Measurements from ENCODE around the gene PIGS. TPM values are rescaled to one million over a fixed set of nuclear protein-coding genes. Genes with fewer than 3 reads are reported as not detected.

The PIGS gene
- total and polyA plus RNA-seq, 2 of the 13 experiments (the other 11 are each of a cell fraction or from before 2014, with no cell fraction given), result 31.7 to 42.6 TPM

DNA sequence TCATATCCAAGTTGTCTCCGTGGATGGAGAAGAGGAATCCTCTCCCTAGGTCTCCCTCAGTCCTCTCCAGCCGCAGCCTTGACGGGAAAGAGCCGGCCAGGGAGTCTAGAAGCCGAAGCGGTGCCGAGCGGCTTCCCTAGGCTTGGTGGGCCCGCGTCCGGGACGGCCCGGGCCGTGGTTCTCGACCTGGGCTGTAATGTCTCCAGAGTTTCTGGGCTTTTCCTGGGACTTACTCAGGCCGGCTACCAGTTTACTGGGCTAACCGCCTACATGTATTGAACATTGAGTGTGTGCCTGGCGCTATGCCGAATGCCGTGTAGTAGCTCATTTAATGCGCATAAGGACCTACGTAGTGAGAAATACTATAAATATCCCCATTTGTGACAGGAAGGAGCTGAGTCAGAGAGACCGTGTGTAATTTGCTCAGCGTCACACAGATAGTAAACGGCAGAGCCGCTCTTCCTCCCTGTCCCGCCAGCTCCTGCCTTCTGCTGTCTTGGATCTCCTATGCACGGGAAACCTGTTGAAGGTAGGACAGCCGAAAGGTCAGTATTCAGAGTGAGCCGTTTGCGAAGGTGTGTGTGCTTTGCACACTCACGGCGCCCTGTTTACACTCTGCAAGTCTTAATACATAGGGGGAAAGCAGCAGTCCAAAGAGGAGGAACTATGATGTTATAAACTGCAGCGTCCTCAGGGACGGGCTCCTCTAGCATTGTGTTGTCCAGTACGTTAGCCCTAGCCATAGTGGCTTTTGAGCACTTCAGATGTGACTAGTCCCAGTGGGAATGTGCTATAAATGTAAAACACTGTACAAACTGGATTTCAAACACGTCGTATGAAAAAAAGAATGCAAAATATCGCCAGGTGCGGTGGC is 28.2 kb upstream of the PIGS start (continued):
- TF ChIP-seq HNF1A (IDR thresholded peaks at IDR 0.05; ENCODE audit: low read depth) (no peak), HNF1A (CRISPR knock-in tag; IDR thresholded peaks at IDR 0.05; ENCODE audit: borderline replicate concordance) (no peak), ZNF460 (CRISPR knock-in tag; IDR thresholded peaks at IDR 0.05; ENCODE audit: borderline replicate concordance) (no peak), EP300 (IDR thresholded peaks at IDR 0.05; ENCODE audit: low read depth in 2 of 2, low read length in 2 of 2) (no peak), EP300 (CRISPR knock-in tag; IDR thresholded peaks at IDR 0.05; ENCODE audit: borderline replicate concordance) (no peak), ZNF781 (CRISPR knock-in tag; IDR thresholded peaks at IDR 0.05; ENCODE audit: borderline replicate concordance, not compliant biosample characterization) (no peak), CENPBD1 (CRISPR knock-in tag; IDR thresholded peaks at IDR 0.05; ENCODE audit: borderline replicate concordance, low read depth) (no peak), HNRNPK (IDR thresholded peaks at IDR 0.05; ENCODE audit: low read depth, low read length, poor library complexity, severe bottlenecking) (no peak), CSRNP1 (CRISPR knock-in tag; IDR thresholded peaks at IDR 0.05) (no peak), PAWR (CRISPR knock-in tag; IDR thresholded peaks at IDR 0.05; ENCODE audit: borderline replicate concordance) (no peak), ZNF790 (CRISPR knock-in tag; IDR thresholded peaks at IDR 0.05; ENCODE audit: borderline replicate concordance) (no peak), ZNF335 (CRISPR knock-in tag; IDR thresholded peaks at IDR 0.05) (no peak)
- TF ChIP-seq, protein P1, sequence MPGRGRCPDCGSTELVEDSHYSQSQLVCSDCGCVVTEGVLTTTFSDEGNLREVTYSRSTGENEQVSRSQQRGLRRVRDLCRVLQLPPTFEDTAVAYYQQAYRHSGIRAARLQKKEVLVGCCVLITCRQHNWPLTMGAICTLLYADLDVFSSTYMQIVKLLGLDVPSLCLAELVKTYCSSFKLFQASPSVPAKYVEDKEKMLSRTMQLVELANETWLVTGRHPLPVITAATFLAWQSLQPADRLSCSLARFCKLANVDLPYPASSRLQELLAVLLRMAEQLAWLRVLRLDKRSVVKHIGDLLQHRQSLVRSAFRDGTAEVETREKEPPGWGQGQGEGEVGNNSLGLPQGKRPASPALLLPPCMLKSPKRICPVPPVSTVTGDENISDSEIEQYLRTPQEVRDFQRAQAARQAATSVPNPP (CRISPR knock-in tag; IDR thresholded peaks at IDR 0.05), result no peak
- TF ChIP-seq, protein P2, sequence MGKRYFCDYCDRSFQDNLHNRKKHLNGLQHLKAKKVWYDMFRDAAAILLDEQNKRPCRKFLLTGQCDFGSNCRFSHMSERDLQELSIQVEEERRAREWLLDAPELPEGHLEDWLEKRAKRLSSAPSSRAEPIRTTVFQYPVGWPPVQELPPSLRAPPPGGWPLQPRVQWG (CRISPR knock-in tag; IDR thresholded peaks at IDR 0.05; ENCODE audit: borderline replicate concordance, low read depth), result no peak
- TF ChIP-seq, protein P3, sequence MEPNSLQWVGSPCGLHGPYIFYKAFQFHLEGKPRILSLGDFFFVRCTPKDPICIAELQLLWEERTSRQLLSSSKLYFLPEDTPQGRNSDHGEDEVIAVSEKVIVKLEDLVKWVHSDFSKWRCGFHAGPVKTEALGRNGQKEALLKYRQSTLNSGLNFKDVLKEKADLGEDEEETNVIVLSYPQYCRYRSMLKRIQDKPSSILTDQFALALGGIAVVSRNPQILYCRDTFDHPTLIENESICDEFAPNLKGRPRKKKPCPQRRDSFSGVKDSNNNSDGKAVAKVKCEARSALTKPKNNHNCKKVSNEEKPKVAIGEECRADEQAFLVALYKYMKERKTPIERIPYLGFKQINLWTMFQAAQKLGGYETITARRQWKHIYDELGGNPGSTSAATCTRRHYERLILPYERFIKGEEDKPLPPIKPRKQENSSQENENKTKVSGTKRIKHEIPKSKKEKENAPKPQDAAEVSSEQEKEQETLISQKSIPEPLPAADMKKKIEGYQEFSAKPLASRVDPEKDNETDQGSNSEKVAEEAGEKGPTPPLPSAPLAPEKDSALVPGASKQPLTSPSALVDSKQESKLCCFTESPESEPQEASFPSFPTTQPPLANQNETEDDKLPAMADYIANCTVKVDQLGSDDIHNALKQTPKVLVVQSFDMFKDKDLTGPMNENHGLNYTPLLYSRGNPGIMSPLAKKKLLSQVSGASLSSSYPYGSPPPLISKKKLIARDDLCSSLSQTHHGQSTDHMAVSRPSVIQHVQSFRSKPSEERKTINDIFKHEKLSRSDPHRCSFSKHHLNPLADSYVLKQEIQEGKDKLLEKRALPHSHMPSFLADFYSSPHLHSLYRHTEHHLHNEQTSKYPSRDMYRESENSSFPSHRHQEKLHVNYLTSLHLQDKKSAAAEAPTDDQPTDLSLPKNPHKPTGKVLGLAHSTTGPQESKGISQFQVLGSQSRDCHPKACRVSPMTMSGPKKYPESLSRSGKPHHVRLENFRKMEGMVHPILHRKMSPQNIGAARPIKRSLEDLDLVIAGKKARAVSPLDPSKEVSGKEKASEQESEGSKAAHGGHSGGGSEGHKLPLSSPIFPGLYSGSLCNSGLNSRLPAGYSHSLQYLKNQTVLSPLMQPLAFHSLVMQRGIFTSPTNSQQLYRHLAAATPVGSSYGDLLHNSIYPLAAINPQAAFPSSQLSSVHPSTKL (CRISPR knock-in tag; IDR thresholded peaks at IDR 0.05), result no peak
